SK-N-SH treated with all-trans-retinoic acid at 6 μM for 48 hours (cell line): ENCODE data around the gene PTPRN2.

ENCODE experiments used
- ATAC-seq: fragments of 200-7000 bp; cut with Tn5 transposase; 3 replicates; pipeline ENCODE4 v1.9.1; 2020; ENCODE audit warnings: mild to moderate bottlenecking, moderate library complexity
- ARNTL ChIP-seq: fragments of 450-650 bp; formaldehyde crosslinking; IDR thresholded peaks from 2 replicates; pipeline ENCODE4 v1.5.0; 2020; ENCODE audit warnings: low read depth, mild to moderate bottlenecking, moderate library complexity, borderline replicate concordance
- BACH2 ChIP-seq: fragments of 250-450 bp; sonication (Bioruptor Pico); IDR thresholded peaks from 2 replicates; pipeline ENCODE4 v1.9.0; 2021; ENCODE audit warnings: mild to moderate bottlenecking, borderline replicate concordance
- CSDC2 ChIP-seq: fragments of 250-450 bp; sonication (Bioruptor Pico); IDR thresholded peaks from 2 replicates; pipeline ENCODE4 v1.5.0; 2020; ENCODE audit warnings: mild to moderate bottlenecking, moderate library complexity
- ESRRG ChIP-seq: fragments of 250-450 bp; sonication (Bioruptor Pico); IDR thresholded peaks from 2 replicates; pipeline ENCODE4 v1.6.1; 2021; ENCODE audit warnings: mild to moderate bottlenecking
- GLIS3 ChIP-seq: fragments of 250-450 bp; sonication (Bioruptor Pico); IDR thresholded peaks from 2 replicates; pipeline ENCODE4 v1.5.0; 2020; ENCODE audit warnings: mild to moderate bottlenecking, moderate library complexity
- OSR1 ChIP-seq: fragments of 250-450 bp; sonication (Bioruptor Pico); IDR thresholded peaks from 2 replicates; pipeline ENCODE4 v1.8.0; 2022; ENCODE audit warnings: moderate library complexity, mild to moderate bottlenecking, inconsistent platforms
- PPARA ChIP-seq: fragments of 250-450 bp; sonication (Bioruptor Pico); IDR thresholded peaks from 2 replicates; pipeline ENCODE4 v1.5.0; 2020; ENCODE audit warnings: mild to moderate bottlenecking, borderline replicate concordance
- RARB ChIP-seq: fragments of 250-450 bp; sonication (Bioruptor Pico); IDR thresholded peaks from 2 replicates; pipeline ENCODE4 v1.8.0; 2021; ENCODE audit warnings: mild to moderate bottlenecking, moderate library complexity
- SNAI2 ChIP-seq: fragments of 250-450 bp; sonication (Bioruptor Pico); IDR thresholded peaks from 2 replicates; pipeline ENCODE4 v1.5.0; 2020; ENCODE audit warnings: mild to moderate bottlenecking, moderate library complexity
- TCF4 ChIP-seq: fragments of 250-450 bp; sonication (Bioruptor Pico); IDR thresholded peaks from 2 replicates; pipeline ENCODE4 v1.8.0; 2021; ENCODE audit warnings: mild to moderate bottlenecking, moderate library complexity, borderline replicate concordance
- TOX ChIP-seq: fragments of 250-450 bp; sonication (Bioruptor Pico); IDR thresholded peaks from 2 replicates; pipeline ENCODE4 v1.8.0; 2021; ENCODE audit warnings: mild to moderate bottlenecking, moderate library complexity, borderline replicate concordance
- ZC3H10 ChIP-seq: fragments of 250-450 bp; sonication (Bioruptor Pico); IDR thresholded peaks from 2 replicates; pipeline ENCODE4 v1.5.1; 2021; ENCODE audit warnings: mild to moderate bottlenecking, moderate library complexity
- ZFP3 ChIP-seq: fragments of 250-450 bp; sonication (Bioruptor Pico); IDR thresholded peaks from 2 replicates; pipeline ENCODE4 v1.5.0; 2020; ENCODE audit warnings: mild to moderate bottlenecking, moderate library complexity
- ZFP30 ChIP-seq: fragments of 450-650 bp; formaldehyde crosslinking; IDR thresholded peaks from 2 replicates; pipeline ENCODE4 v1.5.0; 2022; ENCODE audit warnings: mild to moderate bottlenecking, moderate library complexity
- ZNF565 ChIP-seq: fragments of 450-650 bp; formaldehyde crosslinking; conservative IDR thresholded peaks from 2 replicates; pipeline ENCODE4 v1.5.0; 2020; ENCODE audit warnings: low read depth, mild to moderate bottlenecking, moderate library complexity
- ZNF70 ChIP-seq: fragments of 450-650 bp; formaldehyde crosslinking; IDR thresholded peaks from 2 replicates; pipeline ENCODE4 v1.5.0; 2020; ENCODE audit warnings: mild to moderate bottlenecking, moderate library complexity
- ZNF8 ChIP-seq: fragments of 450-650 bp; formaldehyde crosslinking; IDR thresholded peaks from 2 replicates; pipeline ENCODE4 v1.5.0; 2020; ENCODE audit warnings: mild to moderate bottlenecking, moderate library complexity
- TF ChIP-seq, protein P1 (sequence below): fragments of 250-450 bp; sonication (Bioruptor Pico); IDR thresholded peaks from 2 replicates; pipeline ENCODE4 v1.5.0; 2020; ENCODE audit warnings: mild to moderate bottlenecking, moderate library complexity
- TF ChIP-seq, protein P2 (sequence below): fragments of 250-450 bp; sonication (Bioruptor Pico); IDR thresholded peaks from 2 replicates; pipeline ENCODE4 v1.8.0; 2020; ENCODE audit warnings: mild to moderate bottlenecking, moderate library complexity, borderline replicate concordance
- TF ChIP-seq, protein P3 (sequence below): fragments of 250-450 bp; sonication (Bioruptor Pico); IDR thresholded peaks from 2 replicates; pipeline ENCODE4 v1.5.1; 2021; ENCODE audit warnings: mild to moderate bottlenecking, moderate library complexity
- TF ChIP-seq, protein P4 (sequence below): fragments of 250-450 bp; sonication (Bioruptor Pico); IDR thresholded peaks from 2 replicates; pipeline ENCODE4 v1.8.0; 2021; ENCODE audit warnings: low read depth, mild to moderate bottlenecking, moderate library complexity, borderline replicate concordance
- TF ChIP-seq, protein P5 (sequence below): fragments of 250-450 bp; sonication (Bioruptor Pico); IDR thresholded peaks from 2 replicates; pipeline ENCODE4 v1.5.1; 2020; ENCODE audit warnings: low read depth, mild to moderate bottlenecking, moderate library complexity

Gene PTPRN2

DNA sequence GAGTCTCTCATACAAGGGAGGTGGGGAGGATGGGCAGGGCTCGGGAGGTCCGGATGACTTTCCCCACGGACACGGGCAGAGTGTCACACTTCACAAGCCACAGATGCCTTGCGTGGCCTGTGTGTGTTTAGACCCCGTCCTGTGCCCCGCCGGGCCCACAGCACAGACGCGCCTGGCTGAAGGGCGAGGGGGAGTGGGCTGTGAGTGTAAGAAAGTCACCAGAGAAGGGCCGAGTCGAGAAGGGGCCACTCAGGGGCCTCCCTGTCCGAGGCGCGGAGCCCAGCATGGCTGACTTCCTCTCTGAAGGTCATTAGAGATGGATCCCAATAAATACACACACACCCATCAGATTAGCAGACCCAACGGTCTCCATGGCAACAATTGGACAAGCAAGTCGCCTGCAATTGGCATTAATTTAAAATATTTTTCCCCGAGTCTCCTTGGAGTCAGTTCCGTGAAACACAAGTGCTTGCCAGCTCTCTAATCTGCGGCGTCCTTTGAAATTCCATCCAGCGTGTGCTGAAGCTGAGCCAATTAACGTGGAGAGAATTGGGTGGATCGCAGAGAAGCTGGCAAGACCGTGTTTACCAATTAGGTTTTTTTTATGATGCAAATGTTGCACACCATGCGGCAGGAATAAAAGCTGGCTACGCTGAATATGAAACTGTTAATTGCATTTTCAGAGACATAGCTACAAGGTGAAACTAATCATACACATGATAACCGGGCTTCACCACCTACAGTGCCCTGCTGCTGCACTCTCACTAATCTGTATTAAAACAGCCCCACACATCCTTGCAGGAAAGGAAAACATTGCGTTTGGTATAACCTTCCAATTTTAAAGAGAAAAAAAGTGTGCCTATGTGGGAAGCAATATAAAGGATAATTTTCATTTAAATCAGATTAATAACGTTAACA is 571.2 kb downstream of the PTPRN2 start:
- TF ChIP-seq SNAI2 (no peak), CSDC2 (CRISPR knock-in tag) (no peak), ZNF565 (CRISPR knock-in tag) (no peak), ZC3H10 (CRISPR knock-in tag) (no peak), BACH2 (CRISPR knock-in tag) (no peak), ESRRG (CRISPR knock-in tag) (no peak)
- TF ChIP-seq, protein P1, sequence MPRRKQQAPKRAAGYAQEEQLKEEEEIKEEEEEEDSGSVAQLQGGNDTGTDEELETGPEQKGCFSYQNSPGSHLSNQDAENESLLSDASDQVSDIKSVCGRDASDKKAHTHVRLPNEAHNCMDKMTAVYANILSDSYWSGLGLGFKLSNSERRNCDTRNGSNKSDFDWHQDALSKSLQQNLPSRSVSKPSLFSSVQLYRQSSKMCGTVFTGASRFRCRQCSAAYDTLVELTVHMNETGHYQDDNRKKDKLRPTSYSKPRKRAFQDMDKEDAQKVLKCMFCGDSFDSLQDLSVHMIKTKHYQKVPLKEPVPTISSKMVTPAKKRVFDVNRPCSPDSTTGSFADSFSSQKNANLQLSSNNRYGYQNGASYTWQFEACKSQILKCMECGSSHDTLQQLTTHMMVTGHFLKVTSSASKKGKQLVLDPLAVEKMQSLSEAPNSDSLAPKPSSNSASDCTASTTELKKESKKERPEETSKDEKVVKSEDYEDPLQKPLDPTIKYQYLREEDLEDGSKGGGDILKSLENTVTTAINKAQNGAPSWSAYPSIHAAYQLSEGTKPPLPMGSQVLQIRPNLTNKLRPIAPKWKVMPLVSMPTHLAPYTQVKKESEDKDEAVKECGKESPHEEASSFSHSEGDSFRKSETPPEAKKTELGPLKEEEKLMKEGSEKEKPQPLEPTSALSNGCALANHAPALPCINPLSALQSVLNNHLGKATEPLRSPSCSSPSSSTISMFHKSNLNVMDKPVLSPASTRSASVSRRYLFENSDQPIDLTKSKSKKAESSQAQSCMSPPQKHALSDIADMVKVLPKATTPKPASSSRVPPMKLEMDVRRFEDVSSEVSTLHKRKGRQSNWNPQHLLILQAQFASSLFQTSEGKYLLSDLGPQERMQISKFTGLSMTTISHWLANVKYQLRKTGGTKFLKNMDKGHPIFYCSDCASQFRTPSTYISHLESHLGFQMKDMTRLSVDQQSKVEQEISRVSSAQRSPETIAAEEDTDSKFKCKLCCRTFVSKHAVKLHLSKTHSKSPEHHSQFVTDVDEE: no peak
- TF ChIP-seq, protein P2, sequence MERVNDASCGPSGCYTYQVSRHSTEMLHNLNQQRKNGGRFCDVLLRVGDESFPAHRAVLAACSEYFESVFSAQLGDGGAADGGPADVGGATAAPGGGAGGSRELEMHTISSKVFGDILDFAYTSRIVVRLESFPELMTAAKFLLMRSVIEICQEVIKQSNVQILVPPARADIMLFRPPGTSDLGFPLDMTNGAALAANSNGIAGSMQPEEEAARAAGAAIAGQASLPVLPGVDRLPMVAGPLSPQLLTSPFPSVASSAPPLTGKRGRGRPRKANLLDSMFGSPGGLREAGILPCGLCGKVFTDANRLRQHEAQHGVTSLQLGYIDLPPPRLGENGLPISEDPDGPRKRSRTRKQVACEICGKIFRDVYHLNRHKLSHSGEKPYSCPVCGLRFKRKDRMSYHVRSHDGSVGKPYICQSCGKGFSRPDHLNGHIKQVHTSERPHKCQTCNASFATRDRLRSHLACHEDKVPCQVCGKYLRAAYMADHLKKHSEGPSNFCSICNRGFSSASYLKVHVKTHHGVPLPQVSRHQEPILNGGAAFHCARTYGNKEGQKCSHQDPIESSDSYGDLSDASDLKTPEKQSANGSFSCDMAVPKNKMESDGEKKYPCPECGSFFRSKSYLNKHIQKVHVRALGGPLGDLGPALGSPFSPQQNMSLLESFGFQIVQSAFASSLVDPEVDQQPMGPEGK: no peak
- no peak for ATAC-seq

DNA sequence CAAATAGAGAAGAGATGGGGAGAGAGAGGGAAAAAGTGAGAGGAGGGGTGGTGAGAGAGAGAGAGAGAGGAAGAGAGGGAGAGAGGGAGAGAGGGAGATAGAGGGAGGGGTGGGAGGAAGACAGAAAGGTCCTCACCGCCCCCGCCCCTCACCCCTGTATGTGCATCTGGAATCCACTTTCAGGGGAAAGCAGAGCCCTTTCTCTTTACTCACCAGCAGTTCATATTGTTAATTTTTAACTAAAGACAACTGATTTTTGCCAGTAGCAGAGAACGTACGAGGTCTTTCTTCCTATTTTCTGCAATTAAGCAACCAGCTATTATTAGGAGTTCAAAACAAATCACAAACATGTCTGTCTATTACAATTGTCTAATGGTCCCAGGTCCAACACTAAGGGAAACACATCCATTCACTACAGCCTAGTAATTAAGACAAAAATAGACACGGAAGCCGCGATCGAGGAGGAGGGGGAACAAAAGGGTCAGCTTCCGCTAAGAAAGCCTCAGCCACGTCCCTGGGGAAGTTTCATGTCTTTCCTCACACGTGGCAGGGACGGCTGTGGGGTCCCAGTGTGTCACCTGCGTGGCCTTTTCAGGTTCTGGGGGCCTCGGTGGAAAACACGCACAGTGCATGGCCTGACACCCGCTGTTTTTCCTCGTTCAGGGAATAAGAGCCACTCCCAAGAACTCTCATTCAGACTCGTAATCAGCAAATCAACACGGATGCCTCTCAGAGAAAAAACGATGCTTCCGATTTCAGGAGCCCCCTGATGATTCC is 572.0 kb downstream of the PTPRN2 start:
- TF ChIP-seq PPARA (no peak), ZNF70 (CRISPR knock-in tag) (no peak), GLIS3 (CRISPR knock-in tag) (no peak), ESRRG (CRISPR knock-in tag) (no peak), ZC3H10 (CRISPR knock-in tag) (no peak), ZFP30 (CRISPR knock-in tag) (no peak), OSR1 (CRISPR knock-in tag) (no peak), TCF4 (CRISPR knock-in tag) (no peak), BACH2 (CRISPR knock-in tag) (no peak), ZNF565 (CRISPR knock-in tag) (no peak), ZNF8 (CRISPR knock-in tag) (no peak), ZFP3 (CRISPR knock-in tag) (no peak), RARB (no peak), ARNTL (no peak), TOX (CRISPR knock-in tag) (no peak)
- TF ChIP-seq, protein P3, sequence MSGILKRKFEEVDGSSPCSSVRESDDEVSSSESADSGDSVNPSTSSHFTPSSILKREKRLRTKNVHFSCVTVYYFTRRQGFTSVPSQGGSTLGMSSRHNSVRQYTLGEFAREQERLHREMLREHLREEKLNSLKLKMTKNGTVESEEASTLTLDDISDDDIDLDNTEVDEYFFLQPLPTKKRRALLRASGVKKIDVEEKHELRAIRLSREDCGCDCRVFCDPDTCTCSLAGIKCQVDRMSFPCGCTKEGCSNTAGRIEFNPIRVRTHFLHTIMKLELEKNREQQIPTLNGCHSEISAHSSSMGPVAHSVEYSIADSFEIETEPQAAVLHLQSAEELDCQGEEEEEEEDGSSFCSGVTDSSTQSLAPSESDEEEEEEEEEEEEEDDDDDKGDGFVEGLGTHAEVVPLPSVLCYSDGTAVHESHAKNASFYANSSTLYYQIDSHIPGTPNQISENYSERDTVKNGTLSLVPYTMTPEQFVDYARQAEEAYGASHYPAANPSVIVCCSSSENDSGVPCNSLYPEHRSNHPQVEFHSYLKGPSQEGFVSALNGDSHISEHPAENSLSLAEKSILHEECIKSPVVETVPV (CRISPR knock-in tag): no peak
- TF ChIP-seq, protein P2: no peak
- TF ChIP-seq, protein P4, sequence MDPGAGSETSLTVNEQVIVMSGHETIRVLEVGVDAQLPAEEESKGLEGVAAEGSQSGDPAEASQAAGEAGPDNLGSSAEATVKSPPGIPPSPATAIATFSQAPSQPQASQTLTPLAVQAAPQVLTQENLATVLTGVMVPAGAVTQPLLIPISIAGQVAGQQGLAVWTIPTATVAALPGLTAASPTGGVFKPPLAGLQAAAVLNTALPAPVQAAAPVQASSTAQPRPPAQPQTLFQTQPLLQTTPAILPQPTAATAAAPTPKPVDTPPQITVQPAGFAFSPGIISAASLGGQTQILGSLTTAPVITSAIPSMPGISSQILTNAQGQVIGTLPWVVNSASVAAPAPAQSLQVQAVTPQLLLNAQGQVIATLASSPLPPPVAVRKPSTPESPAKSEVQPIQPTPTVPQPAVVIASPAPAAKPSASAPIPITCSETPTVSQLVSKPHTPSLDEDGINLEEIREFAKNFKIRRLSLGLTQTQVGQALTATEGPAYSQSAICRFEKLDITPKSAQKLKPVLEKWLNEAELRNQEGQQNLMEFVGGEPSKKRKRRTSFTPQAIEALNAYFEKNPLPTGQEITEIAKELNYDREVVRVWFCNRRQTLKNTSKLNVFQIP (CRISPR knock-in tag): no peak
- TF ChIP-seq, protein P1: no peak
- TF ChIP-seq, protein P5, sequence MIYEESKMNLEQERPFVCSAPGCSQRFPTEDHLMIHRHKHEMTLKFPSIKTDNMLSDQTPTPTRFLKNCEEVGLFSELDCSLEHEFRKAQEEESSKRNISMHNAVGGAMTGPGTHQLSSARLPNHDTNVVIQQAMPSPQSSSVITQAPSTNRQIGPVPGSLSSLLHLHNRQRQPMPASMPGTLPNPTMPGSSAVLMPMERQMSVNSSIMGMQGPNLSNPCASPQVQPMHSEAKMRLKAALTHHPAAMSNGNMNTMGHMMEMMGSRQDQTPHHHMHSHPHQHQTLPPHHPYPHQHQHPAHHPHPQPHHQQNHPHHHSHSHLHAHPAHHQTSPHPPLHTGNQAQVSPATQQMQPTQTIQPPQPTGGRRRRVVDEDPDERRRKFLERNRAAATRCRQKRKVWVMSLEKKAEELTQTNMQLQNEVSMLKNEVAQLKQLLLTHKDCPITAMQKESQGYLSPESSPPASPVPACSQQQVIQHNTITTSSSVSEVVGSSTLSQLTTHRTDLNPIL: no peak
- TF ChIP-seq, all 23 proteins: peak for 0
- no peak for ATAC-seq
